HTR-8/SVneo (cell line): Measurements from ENCODE around the gene SLC6A9.

Source experiments
- DNase-seq: peaks from one replicate; pipeline ENCODE4 v3.0.0; 2011; ENCODE audit warnings: low spot score, mixed read lengths; ENCODE audit not compliant: insufficient read length
- FAIRE-seq: peaks from 2 replicates; lab custom pipeline; 2011; peaks lifted over from hg19 to GRCh38; lab: Jason Lieb, UNC

Gene SLC6A9

GRCh38 chr1:44012404-44012803, 18.9 kb downstream of the SLC6A9 start:
- no peak for FAIRE-seq
- DNase-seq: no peak

DNA sequence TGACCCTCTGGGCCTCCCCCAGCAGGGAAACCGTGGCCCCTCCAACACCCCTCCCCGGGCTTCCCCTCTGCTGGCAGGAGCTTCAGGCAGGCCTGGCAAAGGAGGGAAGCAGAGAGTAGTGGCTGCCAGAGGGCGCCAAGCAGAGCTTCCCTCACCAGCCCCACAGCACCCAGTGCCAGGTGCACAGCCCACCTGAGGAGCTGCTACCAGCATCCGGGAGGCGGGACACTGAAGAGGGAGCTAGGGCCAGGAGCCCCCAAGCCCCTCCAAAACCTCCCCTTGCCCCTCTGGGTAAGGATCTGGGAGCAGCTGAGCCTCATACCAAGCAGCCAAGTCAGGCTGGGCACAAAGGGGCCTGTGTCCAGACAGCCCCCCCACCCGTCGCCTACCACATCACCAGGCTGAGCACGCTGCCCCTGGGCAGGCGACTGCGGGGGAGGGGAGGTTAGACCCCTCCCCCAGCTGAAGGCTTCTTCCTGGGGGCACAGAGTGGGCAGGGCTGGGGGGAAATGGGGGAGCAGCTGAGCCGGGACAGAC, 20.3 kb downstream of the SLC6A9 start:
- no peak for DNase-seq
- FAIRE-seq: no peak

DNA sequence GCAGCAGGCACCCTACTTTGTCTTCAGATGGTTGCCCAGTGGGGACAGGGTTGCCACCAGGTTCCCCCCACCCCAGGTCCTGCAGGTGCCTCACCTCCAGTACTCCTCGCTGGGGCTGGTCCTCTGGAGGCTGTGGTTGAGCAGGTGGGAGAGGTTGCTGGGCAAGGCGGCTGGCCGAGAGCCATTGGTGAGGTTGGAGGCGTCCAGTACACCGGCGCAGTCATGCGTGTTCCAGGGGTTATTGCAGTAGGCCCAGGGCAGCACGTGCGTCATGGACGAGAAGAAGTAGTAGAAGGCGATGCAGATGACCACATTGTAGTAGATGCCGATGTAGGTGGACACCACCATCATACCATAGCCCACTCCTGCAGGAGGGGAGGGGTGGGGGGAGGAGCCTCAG, 23.0 kb downstream of the SLC6A9 start:
- DNase-seq: no peak
- FAIRE-seq: no peak

- FAIRE-seq (no peak), DNase-seq (no peak)
These were observed 28.6 kb downstream of the SLC6A9 start for GRCh38 chr1:44002606-44003157.

GRCh38 chr1:44002165-44002564, 29.1 kb downstream of the SLC6A9 start:
- DNase-seq: no peak
- FAIRE-seq: no peak

DNA sequence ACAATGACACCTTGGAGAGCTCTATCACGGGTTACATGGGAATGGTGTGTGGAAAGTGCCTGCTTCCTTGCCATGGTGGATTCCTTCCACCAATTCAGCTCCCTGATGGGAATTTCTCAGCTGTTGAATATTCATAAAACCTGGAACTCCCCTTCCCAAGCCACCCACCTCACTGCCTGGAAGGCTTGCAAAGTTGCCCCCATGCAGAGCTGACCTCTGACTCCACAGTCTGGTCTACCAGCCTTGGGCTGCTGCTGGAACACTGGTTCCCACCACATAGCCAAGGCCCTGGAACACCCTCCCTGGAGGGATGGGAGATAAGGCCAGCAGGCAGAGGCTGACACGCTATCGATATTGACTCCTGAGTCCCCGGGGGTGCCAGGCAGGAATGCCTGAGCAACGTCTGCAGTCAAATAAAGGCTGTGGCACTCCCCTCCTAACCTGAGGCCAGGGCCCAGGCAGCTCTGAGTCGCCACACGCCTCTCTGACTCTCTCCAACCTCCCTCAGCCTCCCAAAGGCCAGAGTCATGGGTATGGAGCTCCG, 31.1 kb downstream of the SLC6A9 start:
- DNase-seq (no peak), FAIRE-seq (no peak)

DNA sequence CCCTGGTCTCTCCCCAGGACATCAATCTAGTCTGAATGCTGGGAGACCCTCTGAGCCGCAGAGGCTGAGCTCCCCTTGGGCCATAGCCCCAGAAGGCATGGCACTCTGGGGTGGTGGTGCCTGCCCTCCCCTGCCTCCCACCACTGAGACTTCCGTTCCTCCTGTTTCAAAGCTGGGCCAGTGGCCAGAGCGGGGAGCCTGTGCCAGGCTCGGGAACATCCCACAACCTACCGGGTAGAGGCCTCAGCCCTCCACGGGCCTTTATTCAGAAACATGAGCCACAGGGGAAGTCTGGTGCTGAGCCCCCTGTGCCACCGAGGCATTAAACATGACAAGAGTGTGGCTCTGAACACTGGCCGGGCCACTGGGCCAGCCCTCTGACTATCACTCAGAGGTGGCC, 31.8 kb downstream of the SLC6A9 start:
- DNase-seq (no peak), FAIRE-seq (no peak)

DNA sequence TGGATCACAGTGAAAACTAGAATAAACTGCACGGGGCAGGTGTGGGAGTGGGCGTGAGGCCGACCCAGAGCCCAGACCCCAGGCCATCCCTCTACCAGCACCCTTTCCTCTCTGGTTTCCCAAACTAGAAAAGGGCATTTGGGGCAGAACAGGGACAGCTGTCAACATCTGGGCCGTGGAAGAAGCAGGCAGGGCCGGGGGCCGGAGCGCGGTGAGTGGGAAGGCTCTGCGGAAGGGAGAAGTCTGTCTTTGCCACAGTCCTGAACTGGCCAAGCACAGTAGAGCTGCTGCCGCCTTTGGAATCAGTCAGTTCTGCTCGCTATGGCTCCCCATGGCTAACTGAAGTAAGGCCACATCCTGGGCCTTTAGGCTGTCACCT, 33.3 kb downstream of the SLC6A9 start:
- FAIRE-seq (no peak), DNase-seq (no peak)

DNA sequence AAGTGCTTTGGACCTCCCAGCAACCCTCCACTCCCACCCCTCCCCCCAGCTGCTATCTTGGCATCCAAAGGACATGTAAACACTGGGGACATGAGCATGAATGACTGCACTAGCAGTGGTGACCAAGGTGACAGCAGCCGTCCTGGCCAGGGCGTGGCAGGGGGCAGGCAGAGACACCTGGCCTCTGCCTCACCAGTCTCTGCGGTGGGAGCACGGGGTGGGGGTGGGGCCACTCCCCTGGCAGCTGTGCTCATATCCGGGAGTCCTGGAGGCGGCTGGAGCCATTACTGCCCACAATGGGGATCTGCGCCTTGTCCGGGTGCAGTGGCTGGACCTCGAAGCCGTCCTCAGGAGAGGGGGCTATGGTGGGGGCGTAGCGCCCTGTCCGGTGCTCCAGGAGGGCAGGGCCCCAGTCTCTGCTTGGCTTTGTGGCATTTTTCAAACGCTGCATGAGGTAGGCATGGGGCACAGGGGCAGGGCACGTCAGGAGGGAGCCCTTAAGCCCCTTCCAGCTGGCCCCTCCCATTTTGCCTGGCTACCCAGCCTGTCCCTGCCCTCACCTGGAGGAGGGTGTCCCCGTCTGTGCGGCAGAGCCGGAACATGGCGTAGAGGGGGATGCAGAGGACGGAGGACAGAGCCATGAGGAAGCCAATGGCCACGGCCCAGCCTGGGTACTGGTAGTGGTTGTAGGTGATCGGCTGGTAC, 33.8 kb downstream of the SLC6A9 start:
- FAIRE-seq: no peak
- DNase-seq: no peak

DNA sequence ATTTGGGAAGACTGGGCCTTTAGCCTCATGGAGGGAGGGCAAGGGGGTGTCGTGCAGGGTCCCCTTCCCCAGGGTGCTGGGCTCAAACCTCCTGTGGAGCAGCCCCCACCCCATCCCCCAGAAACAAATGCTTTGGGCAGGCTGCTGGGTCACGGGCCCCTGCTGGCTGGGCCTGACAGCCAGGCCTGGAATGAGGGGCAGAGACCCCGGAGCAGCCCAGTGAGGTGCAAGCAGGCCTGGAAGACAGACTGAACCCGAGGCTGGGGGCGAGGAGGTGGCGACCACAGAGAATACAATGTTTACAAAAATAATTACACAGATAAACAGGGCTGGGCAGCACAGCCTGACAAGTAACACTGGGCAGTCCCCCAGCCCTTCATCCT, 34.5 kb downstream of the SLC6A9 start:
- FAIRE-seq (no peak), DNase-seq (no peak)

GRCh38 chr1:43995984-43996732, 35.1 kb downstream of the SLC6A9 start:
- FAIRE-seq (no peak), DNase-seq (no peak)

- FAIRE-seq: peak; percentile 28
These were observed 36.2 kb downstream of the SLC6A9 start for GRCh38 chr1:43994794-43995790.

DNA sequence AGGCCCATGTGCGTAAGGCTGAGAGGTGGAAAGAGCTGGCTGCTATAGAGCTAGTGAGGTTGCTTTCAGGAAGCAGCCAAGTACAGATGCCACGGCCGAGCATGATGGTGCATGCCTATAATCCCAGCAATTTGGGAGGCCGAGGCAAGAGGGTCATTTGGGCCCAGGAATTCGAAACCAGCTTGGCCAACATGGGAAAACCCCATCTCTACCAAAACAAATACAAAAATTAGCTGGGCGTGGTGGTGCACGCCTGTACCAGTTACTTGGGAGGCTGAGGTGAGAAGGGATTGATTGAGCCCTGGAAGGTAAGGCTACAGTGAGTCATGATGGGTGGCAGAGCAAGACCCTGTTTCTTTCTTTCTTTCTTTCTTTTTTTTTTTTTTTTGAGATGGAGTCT, 37.2 kb downstream of the SLC6A9 start:
- DNase-seq (no peak), FAIRE-seq (no peak)

More at GRCh38 chr1:43994794-43995790, 36.2 kb downstream of the SLC6A9 start:
- peak; percentile 24 for DNase-seq

GRCh38 chr1:43993206-43993914, 37.9 kb downstream of the SLC6A9 start:
- FAIRE-seq (no peak), DNase-seq (no peak)

GRCh38 chr1:43992232-43992995, 38.8 kb downstream of the SLC6A9 start:
- no peak for DNase-seq
- no peak for FAIRE-seq

- FAIRE-seq: peak; percentile 49
- DNase-seq: peak; percentile 73
These were observed 39.6 kb downstream of the SLC6A9 start, which contains the start of gene CCDC24 for GRCh38 chr1:43991476-43992231. Gene CCDC24, plus strand, starts transcription at chr1:43991599. Its CDS starts 280 bp downstream, at chr1:43991879.

GRCh38 chr1:43991200-43991475, 40.1 kb downstream of the SLC6A9 start:
- DNase-seq: no peak
- no peak for FAIRE-seq
